Heart left ventricle (tissue), 16 donors: ENCODE results near the gene NIPBL. TPM values are rescaled to one million over a fixed set of nuclear protein-coding genes. Genes with fewer than 3 reads are reported as not detected.

ENCODE experiments used
- ATAC-seq, 4 donors: fragments of 200-7000 bp; cut with Tn5 transposase; one replicate each; pipeline ENCODE4 v1.9.1; 2020 to 2022; ENCODE audit warnings: moderate library complexity in 4 of 4, mild to moderate bottlenecking in 3 of 4, moderate number of reproducible peaks in 1 of 4
- DNase-seq, 5 donors: peaks; one replicate each; pipeline ENCODE4 v3.0.0-alpha.2; 2020
- H3K27ac ChIP-seq, 12 donors: fragments of 200-600 bp; sonication (generic) in 4 of 12; one replicate each; pipeline versions ENCODE4 v1.5.0 to v1.8.0; 2016 to 2022; ENCODE audit warnings: mild to moderate bottlenecking in 2 of 12
- H3K27me3 ChIP-seq, 9 donors: fragments of 200-600 bp; sonication (generic) in 2 of 9; one replicate each; pipeline versions ENCODE4 v1.5.1 to v1.8.0; 2016 to 2022; ENCODE audit warnings: mild to moderate bottlenecking in 3 of 9
- H3K36me3 ChIP-seq, 9 donors: fragments of 200-600 bp; sonication (generic) in 2 of 9; one replicate each; pipeline versions ENCODE4 v1.5.0 to v1.8.0; 2018 to 2022; ENCODE audit warnings: mild to moderate bottlenecking in 2 of 9
- H3K4me1 ChIP-seq, 12 donors: fragments of 200-600 bp; sonication (generic) in 4 of 12; one replicate each; pipeline versions ENCODE4 v1.5.0 to v1.8.0; 2016 to 2022; ENCODE audit warnings: mild to moderate bottlenecking in 3 of 12
- H3K4me3 ChIP-seq, 12 donors: fragments of 200-600 bp; sonication (generic) in 4 of 12; one replicate each; pipeline versions ENCODE4 v1.5.0 to v1.8.0; 2017 to 2022; ENCODE audit warnings: mild to moderate bottlenecking in 9 of 12, moderate library complexity in 4 of 12
- H3K9me3 ChIP-seq, 12 donors: fragments of 200-600 bp; sonication (generic) in 4 of 12; one replicate each; pipeline versions ENCODE4 v1.5.0 to v1.8.0; 2016 to 2022; ENCODE audit warnings: mild to moderate bottlenecking in 1 of 12
- POLR2A ChIP-seq, 2 donors: fragments of 450-650 bp; IDR thresholded peaks; one replicate each; pipeline ENCODE4 v1.6.1; 2017; ENCODE audit warnings: antibody characterized with exemption in 2 of 2, mild to moderate bottlenecking in 2 of 2, moderate library complexity in 2 of 2
- WGBS, 4 donors: extraction: QIAGEN DNeasy Blood & Tissue Kit in 2 of 4; methylation state at CpG; one replicate each; pipeline versions ENCODE4 v1.1.5 to v1.1.7; 2013 to 2018; 5-methylcytosine and 5-hydroxymethylcytosine counted together
- intact Hi-C, 10 donors: fragments of 100-400 bp; cut with DNase I; formaldehyde crosslinking; loops; one replicate each; pipeline versions ENCODE4 v1.11.1 to v1.14.2; 2022
- polyA plus RNA-seq, 2 donors: library from polyadenylated mRNA; stranded (reverse); fragments of 200-250 nt; gene quantifications; one replicate each; pipeline ENCODE4 v1.2.3, GENCODE V29; 2013
- total RNA-seq, 9 donors: library from RNA; depleted of rRNA in 2 of 9; stranded (reverse); fragments of >200 nt in 2 of 9; fragmentation: NEBNext Ultra II Directional in 3 of 9; extraction: Animal tissue kit (Norgen Biotek cat#: 25700) in 3 of 9; gene quantifications; one replicate each; pipeline versions ENCODE4 v1.1.0 to v1.2.4, GENCODE V29; 2016 to 2023
- TF ChIP-seq, protein P1 (sequence below), 12 donors: fragments of 200-600 bp; sonication (generic) in 4 of 12; IDR thresholded peaks; one replicate each; pipeline versions ENCODE4 v1.5.0 to v1.8.0; 2018 to 2022; ENCODE audit warnings: antibody characterized with exemption in 12 of 12, mild to moderate bottlenecking in 5 of 12
- donor health status: ischemic (EF 13 %, LVEDD 7.1; RV severe dilation, severe dysfunction).
- donor health status: healthy with polysubstance abuse.
- donor health status: DM: no; HTN: yes; CAD: no.
- donor health status: DM: no; HTN: no; CAD: no.
- donor health status: ischemic (EF 25% LVEDD 6.9; RV normal size, moderate dysfunction).
- donor health status: ischemic (EF 25% LVEDD 5.7; RV mildly dilated, moderate dysfunction).
- donor health status: healthy.
- donor health status: DM: yes; HTN: yes; CAD: no.
- donor health status: ischemic (EF 35%, LVEDD 5.7; RV mildly dilated, moderate dysfunction).
- donor health status: nonischemic (EF 11% LVEDD 7.7; RV severe dilation, severe dysfunction).
- donor health status: DM: yes; HTN: yes; CAD: no.
- donor health status: PGD.
- donor health status: ischemic (EF 29% LVEDD 5.4; RV normal size, mild dysfunction).
- donor health status: nonischemic (EF 23%, LVEDD 6.1; RV moderate dilation, normal function).

NIPBL gene
- total and polyA plus RNA-seq, 11 donors: 13.2 to 57.3 (median 38.2) TPM

DNA sequence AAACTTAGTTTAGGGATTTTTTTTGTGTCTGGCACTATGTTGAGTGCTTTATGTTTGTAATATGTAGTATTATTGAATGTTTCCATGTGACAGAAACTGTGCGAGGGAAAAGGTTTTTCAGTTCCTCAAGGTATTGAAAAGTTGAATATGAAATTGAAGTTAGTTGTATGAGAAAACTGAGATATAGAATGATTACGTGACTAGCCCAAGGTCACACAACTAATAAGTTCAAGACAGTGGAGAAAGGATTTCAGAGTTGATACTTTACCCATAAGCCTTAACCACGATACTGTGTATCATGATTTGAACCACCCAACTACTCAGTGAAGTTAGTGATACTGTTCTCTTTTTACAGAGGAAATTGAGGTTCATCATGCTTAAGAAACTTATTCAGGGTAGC is 5.7 kb downstream of the NIPBL start:
- H3K4me3 ChIP-seq: no peak overlapping the region
- no peak for ATAC-seq
- H3K27ac ChIP-seq: no peak overlapping the region
- 59 to 72% (median 66%) methylated on average over 3 of the region's 3 CpGs for WGBS, 4 donors
- H3K4me1 ChIP-seq: peaks cover 2 to 83% (median 72%) of the 10 kb centered on the region in 12 donors
- DNase-seq: no peak
- intact Hi-C loops: no loop called here
- peaks cover 0 to 3% (median 0%) of the 10 kb centered on the region in 9 donors for H3K36me3 ChIP-seq
- TF ChIP-seq POLR2A (IDR thresholded peaks at IDR 0.05): no peak
- TF ChIP-seq, protein P1, sequence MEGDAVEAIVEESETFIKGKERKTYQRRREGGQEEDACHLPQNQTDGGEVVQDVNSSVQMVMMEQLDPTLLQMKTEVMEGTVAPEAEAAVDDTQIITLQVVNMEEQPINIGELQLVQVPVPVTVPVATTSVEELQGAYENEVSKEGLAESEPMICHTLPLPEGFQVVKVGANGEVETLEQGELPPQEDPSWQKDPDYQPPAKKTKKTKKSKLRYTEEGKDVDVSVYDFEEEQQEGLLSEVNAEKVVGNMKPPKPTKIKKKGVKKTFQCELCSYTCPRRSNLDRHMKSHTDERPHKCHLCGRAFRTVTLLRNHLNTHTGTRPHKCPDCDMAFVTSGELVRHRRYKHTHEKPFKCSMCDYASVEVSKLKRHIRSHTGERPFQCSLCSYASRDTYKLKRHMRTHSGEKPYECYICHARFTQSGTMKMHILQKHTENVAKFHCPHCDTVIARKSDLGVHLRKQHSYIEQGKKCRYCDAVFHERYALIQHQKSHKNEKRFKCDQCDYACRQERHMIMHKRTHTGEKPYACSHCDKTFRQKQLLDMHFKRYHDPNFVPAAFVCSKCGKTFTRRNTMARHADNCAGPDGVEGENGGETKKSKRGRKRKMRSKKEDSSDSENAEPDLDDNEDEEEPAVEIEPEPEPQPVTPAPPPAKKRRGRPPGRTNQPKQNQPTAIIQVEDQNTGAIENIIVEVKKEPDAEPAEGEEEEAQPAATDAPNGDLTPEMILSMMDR (IDR thresholded peaks at IDR 0.05): no peak
- no peaks in the 10 kb centered on the region for H3K9me3 ChIP-seq
- H3K27me3 ChIP-seq: no peaks in the 10 kb centered on the region

- WGBS, 4 donors: 74 to 79% (median 77%) methylated on average over 3 of the region's 3 CpGs
- no peak overlapping the region for H3K27ac ChIP-seq
- TF ChIP-seq, protein P1 (IDR thresholded peaks at IDR 0.05): no peak
- no peak for TF ChIP-seq POLR2A (IDR thresholded peaks at IDR 0.05)
- no peaks in the 10 kb centered on the region for H3K27me3 ChIP-seq
- DNase-seq: no peak
- ATAC-seq: no peak
- H3K4me3 ChIP-seq: no peak overlapping the region
- H3K4me1 ChIP-seq: peaks cover 5 to 90% (median 75%) of the 10 kb centered on the region in 12 donors
- intact Hi-C loops: no loop called here
- peaks cover 0 to 3% (median 0%) of the 10 kb centered on the region in 9 donors for H3K36me3 ChIP-seq
- no peaks in the 10 kb centered on the region for H3K9me3 ChIP-seq
Measured at GRCh38 chr5:36883894-36884462, 7.4 kb downstream of the NIPBL start.

DNA sequence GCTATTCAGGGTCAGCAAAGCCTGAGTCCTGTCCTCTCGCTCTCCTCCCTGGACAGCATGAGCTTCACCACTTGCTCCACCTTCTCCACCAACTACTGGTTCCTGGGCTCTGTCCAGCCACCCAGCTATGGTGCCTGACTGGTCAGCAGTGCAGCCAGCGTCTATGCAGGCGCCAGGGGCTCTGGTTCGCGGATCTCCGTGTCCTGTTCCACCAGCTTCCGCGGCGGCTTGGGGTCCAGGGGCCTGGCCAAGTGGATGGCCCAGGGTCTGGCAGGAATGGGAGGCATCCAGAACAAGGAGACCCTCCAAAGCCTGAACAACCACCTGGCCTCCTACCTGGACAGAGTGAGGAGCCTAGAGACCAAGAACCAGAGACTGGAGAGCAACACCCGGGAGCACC is 8.6 kb downstream of the NIPBL start:
- peaks cover 0 to 3% (median 0%) of the 10 kb centered on the region in 9 donors for H3K36me3 ChIP-seq
- TF ChIP-seq POLR2A (IDR thresholded peaks at IDR 0.05): no peak
- TF ChIP-seq, protein P1 (IDR thresholded peaks at IDR 0.05): no peak
- H3K27ac ChIP-seq: no peak overlapping the region
- 97 to 98% (median 98%) methylated on average over 2 to 10 of the region's 10 CpGs for WGBS, 4 donors
- no peak overlapping the region for H3K4me3 ChIP-seq
- H3K27me3 ChIP-seq: no peaks in the 10 kb centered on the region
- DNase-seq (peak in 2 of 5 donors; percentile 10 to 28), ATAC-seq (peak in 2 of 4 donors; percentile 18 to 39)
- intact Hi-C loops: loop anchor here in 1 of 10 donors (5.0 kb wide), 1 partner anchor 47 kb away; no protein-coding TSS in a partner anchor
- peaks cover 3 to 90% (median 65%) of the 10 kb centered on the region in 12 donors for H3K4me1 ChIP-seq
- H3K9me3 ChIP-seq: no peaks in the 10 kb centered on the region

- peaks cover 3 to 83% (median 59%) of the 10 kb centered on the region in 12 donors for H3K4me1 ChIP-seq
- no peaks in the 10 kb centered on the region for H3K9me3 ChIP-seq
Measured at GRCh38 chr5:36885566-36886485, 9.3 kb downstream of the NIPBL start.

More at GRCh38 chr5:36885566-36886485, 9.3 kb downstream of the NIPBL start:
- Histone ChIP-seq H3K4me3 (no peak overlapping the region), H3K27me3 (no peaks in the 10 kb centered on the region), H3K36me3 (peaks cover 0 to 3% (median 0%) of the 10 kb centered on the region in 9 donors), H3K27ac (no peak overlapping the region)
- 88 to 92% (median 89%) methylated on average over 16 to 18 of the region's 18 CpGs for WGBS, 4 donors
- intact Hi-C loops: loop anchor here in 1 of 10 donors (5.0 kb wide), 1 partner anchor 46 kb away; no protein-coding TSS in a partner anchor
- peak in 2 of 5 donors; percentile 23 to 64 for DNase-seq
- no peak for ATAC-seq
- TF ChIP-seq, protein P1 (IDR thresholded peaks at IDR 0.05): no peak
- no peak for TF ChIP-seq POLR2A (IDR thresholded peaks at IDR 0.05)
